ENCODE data around the gene MGMT.

GRCh38 chr10:129814681-129815646, 347.9 kb downstream of the MGMT start:
- TF ChIP-seq USF1 (CRISPR knock-in tag; IDR thresholded peaks at IDR 0.05) (no peak), CTCF (IDR thresholded peaks at IDR 0.05 in 2 of 3, conservative IDR thresholded peaks at IDR 0.05 in 1 of 3; ENCODE audit: insufficient read depth in 2 of 3, low read depth in 1 of 3, low read length in 3 of 3) (no peak), CHD2 (IDR thresholded peaks at IDR 0.05; ENCODE audit: low read depth, low read length) (no peak), ZBTB8A (IDR thresholded peaks at IDR 0.05; ENCODE audit: partially characterized antibody) (no peak), GATA2 (CRISPR knock-in tag; IDR thresholded peaks at IDR 0.05) (no peak), CREB1 (IDR thresholded peaks at IDR 0.05) (no peak), CREB1 (CRISPR knock-in tag; IDR thresholded peaks at IDR 0.05) (no peak), CHCHD3 (CRISPR knock-in tag; IDR thresholded peaks at IDR 0.05) (no peak)

All from K562 (cell line).